Fibroblast of pulmonary artery (primary cell): ENCODE data around the gene SMAD3.

Source experiments
- DNase-seq: peaks from one replicate; pipeline ENCODE4 v3.0.0-alpha.2; 2010; ENCODE audit warnings: low read depth
- H3K4me3 ChIP-seq: replicated peaks from 2 replicates; pipeline ENCODE4 v1.5.1; 2011; ENCODE audit warnings: low read depth, mild to moderate bottlenecking, control low read depth, low read length, moderate library complexity
- TF ChIP-seq, protein P1 (sequence below): IDR thresholded peaks from 2 replicates; pipeline ENCODE4 v1.5.1; 2011; ENCODE audit warnings: mild to moderate bottlenecking, control low read depth, low read length, inconsistent platforms; ENCODE audit errors: missing control alignments

The SMAD3 gene

GRCh38 chr15:67083135-67083762, 17.8 kb downstream of the SMAD3 start:
- no peak for DNase-seq
- H3K4me3 ChIP-seq = no peak overlapping the region
- TF ChIP-seq, protein P1, sequence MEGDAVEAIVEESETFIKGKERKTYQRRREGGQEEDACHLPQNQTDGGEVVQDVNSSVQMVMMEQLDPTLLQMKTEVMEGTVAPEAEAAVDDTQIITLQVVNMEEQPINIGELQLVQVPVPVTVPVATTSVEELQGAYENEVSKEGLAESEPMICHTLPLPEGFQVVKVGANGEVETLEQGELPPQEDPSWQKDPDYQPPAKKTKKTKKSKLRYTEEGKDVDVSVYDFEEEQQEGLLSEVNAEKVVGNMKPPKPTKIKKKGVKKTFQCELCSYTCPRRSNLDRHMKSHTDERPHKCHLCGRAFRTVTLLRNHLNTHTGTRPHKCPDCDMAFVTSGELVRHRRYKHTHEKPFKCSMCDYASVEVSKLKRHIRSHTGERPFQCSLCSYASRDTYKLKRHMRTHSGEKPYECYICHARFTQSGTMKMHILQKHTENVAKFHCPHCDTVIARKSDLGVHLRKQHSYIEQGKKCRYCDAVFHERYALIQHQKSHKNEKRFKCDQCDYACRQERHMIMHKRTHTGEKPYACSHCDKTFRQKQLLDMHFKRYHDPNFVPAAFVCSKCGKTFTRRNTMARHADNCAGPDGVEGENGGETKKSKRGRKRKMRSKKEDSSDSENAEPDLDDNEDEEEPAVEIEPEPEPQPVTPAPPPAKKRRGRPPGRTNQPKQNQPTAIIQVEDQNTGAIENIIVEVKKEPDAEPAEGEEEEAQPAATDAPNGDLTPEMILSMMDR = no peak

DNA sequence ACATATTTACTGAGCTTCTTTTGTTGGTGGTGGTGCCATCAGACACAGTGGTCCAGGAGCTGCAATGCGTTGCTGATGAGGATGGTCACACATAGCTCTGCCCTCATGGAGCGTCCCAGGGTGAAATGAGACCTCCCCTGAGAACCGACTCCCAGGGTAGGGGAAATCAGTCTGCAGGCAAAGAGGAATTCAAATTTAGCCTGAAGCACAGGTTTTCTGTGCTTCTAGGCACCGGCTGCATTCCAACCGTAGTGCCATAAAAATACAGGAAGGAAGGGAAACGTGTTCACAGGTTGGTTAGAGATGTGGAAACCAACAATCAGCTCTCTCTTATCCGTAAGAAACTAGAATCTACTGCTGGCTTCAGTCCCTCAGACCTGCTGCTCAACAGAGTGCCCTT, 19.2 kb downstream of the SMAD3 start:
- DNase-seq = no peak
- TF ChIP-seq, protein P1 = no peak
- H3K4me3 ChIP-seq = no peak overlapping the region

- DNase-seq = no peak
- no peak overlapping the region for H3K4me3 ChIP-seq
- TF ChIP-seq, protein P1 = no peak
Observed at GRCh38 chr15:67085237-67085817, 19.9 kb downstream of the SMAD3 start.

DNA sequence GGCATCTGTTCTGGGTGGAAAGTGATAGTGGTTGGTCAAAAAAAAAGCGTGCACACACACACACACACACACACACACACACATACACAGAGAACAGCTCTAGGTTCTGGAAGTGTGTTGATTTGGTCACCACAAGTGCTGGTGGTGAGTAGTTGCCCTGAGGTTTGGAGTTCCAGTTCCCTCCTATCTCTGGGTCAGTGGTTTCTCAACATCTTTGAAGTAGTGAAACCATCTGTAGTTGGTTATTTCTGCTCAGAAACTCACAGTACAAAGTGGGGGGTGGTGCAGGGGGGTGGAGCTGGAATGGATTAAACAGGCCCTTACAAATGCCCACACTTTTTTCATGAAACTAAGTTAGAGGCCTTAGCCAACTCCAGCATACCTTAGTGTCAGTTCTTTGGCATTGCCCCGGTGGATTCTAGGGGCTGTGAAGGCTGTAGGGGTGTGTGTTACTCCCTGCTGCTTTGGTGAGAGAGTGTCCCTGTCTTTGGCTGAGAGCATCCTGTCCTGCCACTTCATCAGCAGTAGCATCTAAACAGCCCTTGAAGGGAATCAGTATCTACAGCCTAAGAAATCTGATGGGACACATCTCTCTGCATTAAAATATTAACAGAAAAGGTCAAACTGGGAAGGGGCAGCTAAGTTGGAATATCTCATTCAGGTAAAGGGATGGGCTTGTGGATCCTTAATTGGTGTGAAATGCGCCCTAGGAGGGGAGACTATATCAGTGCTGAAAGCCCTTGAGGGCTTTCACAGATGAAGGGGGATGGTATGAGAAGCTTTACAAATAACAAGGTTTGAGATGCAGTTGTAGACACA, 20.6 kb downstream of the SMAD3 start:
- DNase-seq = peak; percentile 82

DNA sequence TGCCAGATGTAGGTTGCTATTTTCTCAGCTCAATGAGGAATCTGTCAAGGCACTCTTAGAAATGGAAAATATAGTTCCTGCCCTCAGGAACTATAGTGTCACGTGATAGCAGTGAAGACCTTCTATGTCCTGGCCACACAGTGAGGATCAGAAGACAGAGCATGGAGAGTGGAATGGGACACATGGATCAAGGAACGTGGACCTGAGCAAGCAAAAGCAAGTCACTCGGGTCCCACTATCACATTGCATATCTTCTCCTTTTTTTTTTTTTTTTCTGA, 21.2 kb downstream of the SMAD3 start:
- TF ChIP-seq, protein P1 = no peak
- no peak overlapping the region for H3K4me3 ChIP-seq
- DNase-seq = no peak

More for the DNA sequence above, 20.6 kb downstream of the SMAD3 start:
- TF ChIP-seq, protein P1 = no peak
- no peak overlapping the region for H3K4me3 ChIP-seq

- no peak for DNase-seq
- H3K4me3 ChIP-seq = no peak overlapping the region
- TF ChIP-seq, protein P1 = no peak
Observed at GRCh38 chr15:67087507-67088172, 22.2 kb downstream of the SMAD3 start.
